GM13977 (cell line): ENCODE measurements around the gene RYR3.
A peak's percentile ranks its signal among the peaks of the same experiment; 100 is the strongest.

ENCODE experiments used
- DNase-seq: peaks from one replicate; pipeline ENCODE4 v3.0.0; 2012; ENCODE audit warnings: low spot score
- CTCF ChIP-seq: IDR thresholded peaks from 2 replicates; pipeline ENCODE4 v1.5.1; 2012; ENCODE audit warnings: mild to moderate bottlenecking, control low read depth; ENCODE audit not compliant: insufficient read depth; ENCODE audit errors: extremely low read depth, missing control alignments
- in situ Hi-C: fragments of 300-500 bp; cut with MboI; formaldehyde crosslinking; loops from one replicate; pipeline ENCODE4 v1.12.0; 2022; ENCODE audit warnings: low sequenced_read_pairs, low pct_unique_long_range_greater_than_20kb, mixed read lengths, inconsistent platforms; ENCODE audit not compliant: unreplicated experiment

RYR3 gene

GRCh38 chr15:33298631-33299030, 12.1 kb upstream of the RYR3 start:
- in situ Hi-C loops = loop anchor here (10.0 kb wide), 1 partner anchor 396 kb away; no protein-coding TSS in a partner anchor
- TF ChIP-seq CTCF = no peak
- no peak for DNase-seq

- in situ Hi-C loops = no loop called here
- TF ChIP-seq CTCF = no peak
- no peak for DNase-seq
Observed at GRCh38 chr15:33304924-33305323, 5.8 kb upstream of the RYR3 start.

- in situ Hi-C loops = no loop called here
- DNase-seq = peak; percentile 36
- peak; percentile 40 for TF ChIP-seq CTCF
Observed at GRCh38 chr15:33309602-33310276, 1.0 kb upstream of the RYR3 start.

- no peak for TF ChIP-seq CTCF
- DNase-seq = no peak
- in situ Hi-C loops = no loop called here
Observed at GRCh38 chr15:33311312-33311971, 675 bp downstream of the RYR3 start.

- no peak for DNase-seq
- in situ Hi-C loops = no loop called here
- TF ChIP-seq CTCF = no peak
Observed at GRCh38 chr15:33313491-33313890, 2.7 kb downstream of the RYR3 start.

GRCh38 chr15:33314069-33314468, 3.3 kb downstream of the RYR3 start:
- in situ Hi-C loops = no loop called here
- no peak for DNase-seq
- TF ChIP-seq CTCF = peak; percentile 10
